DMS153 treated with DMSO at 0.1 percent for 48 hours (cell line): ENCODE data around the gene ZNF708.
"Not testable (repeated sequence)": the region's sequence is repeated elsewhere in the genome, so short reads cannot be mapped to it uniquely, and the experiment has no call there.

Source experiments
- DNase-seq: peaks from one replicate; lab custom pipeline; 2025; ENCODE audit not compliant: unreplicated experiment; lab: John Stamatoyannopoulos, UW

ZNF708 gene

GRCh38 chr19:21260164-21260847 lies 68.9 kb downstream of the ZNF708 start:
- DNase-seq = no peak

- not testable (repeated sequence) for DNase-seq
Measured at GRCh38 chr19:21259421-21260124, 69.6 kb downstream of the ZNF708 start.

- DNase-seq = no peak
Measured at GRCh38 chr19:21256722-21257121, 72.5 kb downstream of the ZNF708 start.
